HCT116 (cell line): ENCODE measurements around the gene PPP2R3C. TPM values are rescaled to one million over a fixed set of nuclear protein-coding genes. Genes with fewer than 3 reads are reported as not detected.
"Not testable (repeated sequence)": the region's sequence is repeated elsewhere in the genome, so short reads cannot be mapped to it uniquely, and the experiment has no call there.

Source experiments
- ATAC-seq: fragments of 200-7000 bp; cut with Tn5 transposase; 2 replicates; pipeline ENCODE4 v1.9.1; 2020; ENCODE audit warnings: mild to moderate bottlenecking, moderate library complexity
- BruUV-seq: library from RNA; stranded (reverse); fragments of 400-500 nt; replicated peaks from 2 replicates; lab custom pipeline; 2021; lab: Mats Ljungman, UMichigan
- CTCF ChIA-PET: fragments of 300-600 bp; sonication (Branson Sonifier 250); formaldehyde crosslinking; loops from one replicate; lab custom pipeline; 2021; ENCODE audit warnings: antibody characterized with exemption; lab: Charles Lee
- POLR2A ChIA-PET: fragments of 300-600, 350-600 bp; sonication (Branson Sonifier 250); formaldehyde crosslinking; loops from one replicate; lab custom pipeline; 2021; ENCODE audit warnings: antibody characterized with exemption; lab: Charles Lee
- RAD21 ChIA-PET, 2 experiments: fragments of 300-600 bp; sonication (Branson Sonifier 250); formaldehyde crosslinking; loops; one replicate each; lab custom pipeline; 2023; ENCODE audit warnings: low total read pairs in 2 of 2; ENCODE audit not compliant: uncharacterized antibody in 2 of 2, unreplicated experiment in 2 of 2, low non-redundant PET in 1 of 2; lab: Charles Lee
- DNase-seq: peaks from one replicate; pipeline ENCODE4 v3.0.0-alpha.2; 2010; ENCODE audit warnings: low read depth, low spot score
- H2AFZ ChIP-seq: fragments of 200-600 bp; shearing (Covaris generic), sonication (generic); 2 replicates; pipeline ENCODE4 v1.6.1; 2017; ENCODE audit warnings: low read depth, mixed run types, mixed read lengths, antibody characterized with exemption, low read length; ENCODE audit not compliant: poor library complexity, severe bottlenecking
- H3K27ac ChIP-seq: 2 replicates; pipeline ENCODE4 v1.5.1; 2012; ENCODE audit warnings: low read depth, low read length
- H3K27me3 ChIP-seq: fragments of 200-600 bp; sonication (generic); 2 replicates; pipeline ENCODE4 v1.6.1; 2016; ENCODE audit warnings: mixed run types, low read length, mixed read lengths; ENCODE audit not compliant: insufficient read depth
- H3K36me3 ChIP-seq, 2 experiments: fragments of 200-500 bp in 1 of 2; fragments of 200-600 bp in 1 of 2; sonication (Bioruptor generic) in 1 of 2; sonication (generic) in 1 of 2; 2 replicates each; pipeline versions ENCODE4 v1.5.1 to v1.6.1; 2014 to 2016; ENCODE audit warnings: low read length in 2 of 2, inconsistent platforms in 1 of 2, mixed read lengths in 1 of 2, mixed run types in 1 of 2; ENCODE audit not compliant: insufficient read depth in 2 of 2, control insufficient read depth in 1 of 2
- H3K4me1 ChIP-seq, 2 experiments: fragments of 200-600 bp in 1 of 2; sonication (generic) in 1 of 2; 2 replicates each; pipeline versions ENCODE4 v1.5.1 to v1.6.1; 2012 to 2017; ENCODE audit warnings: low read length in 2 of 2, inconsistent platforms in 1 of 2, mild to moderate bottlenecking in 1 of 2, mixed read lengths in 1 of 2, mixed run types in 1 of 2, moderate library complexity in 1 of 2; ENCODE audit not compliant: insufficient read depth in 2 of 2, control insufficient read depth in 1 of 2
- H3K4me2 ChIP-seq: fragments of 200-600 bp; sonication (generic); 2 replicates; pipeline ENCODE4 v1.6.1; 2017; ENCODE audit warnings: mixed run types, low read length, mixed read lengths
- H3K4me3 ChIP-seq, 2 experiments: fragments of 200-600 bp in 1 of 2; sonication (generic) in 1 of 2; replicated peaks in 1 of 2; 2 replicates each; pipeline ENCODE4 v1.5.1; 2011 to 2016; ENCODE audit warnings: low read length in 2 of 2, control low read depth in 1 of 2, low read depth in 1 of 2, mild to moderate bottlenecking in 1 of 2, mixed read lengths in 1 of 2, mixed run types in 1 of 2
- H3K79me2 ChIP-seq: fragments of 200-600 bp; sonication (generic); 2 replicates; pipeline ENCODE4 v1.6.1; 2017; ENCODE audit warnings: mild to moderate bottlenecking, mixed run types, low read length, moderate library complexity, mixed read lengths; ENCODE audit not compliant: insufficient read depth
- H3K9ac ChIP-seq: fragments of 200-600 bp; sonication (generic); 2 replicates; pipeline ENCODE4 v1.6.1; 2016; ENCODE audit warnings: low read length, mixed read lengths
- H3K9me2 ChIP-seq: fragments of 200-600 bp; sonication (generic), shearing (Covaris generic); 2 replicates; pipeline ENCODE4 v1.6.1; 2017; ENCODE audit warnings: mixed run types, mild to moderate bottlenecking, moderate library complexity; ENCODE audit not compliant: insufficient read depth
- H3K9me3 ChIP-seq, 2 experiments: fragments of 200-500 bp in 1 of 2; fragments of 200-600 bp in 1 of 2; sonication (Bioruptor generic) in 1 of 2; sonication (generic) in 1 of 2; 2 replicates each; pipeline ENCODE4 v1.6.1; 2014 to 2017; ENCODE audit warnings: low read length in 2 of 2, mixed read lengths in 2 of 2, inconsistent platforms in 1 of 2, low read depth in 1 of 2, mild to moderate bottlenecking in 1 of 2, mixed run types in 1 of 2, moderate library complexity in 1 of 2; ENCODE audit not compliant: control insufficient read depth in 1 of 2, insufficient read depth in 1 of 2
- H4K20me1 ChIP-seq: fragments of 200-600 bp; sonication (generic), shearing (Covaris generic); 2 replicates; pipeline ENCODE4 v1.6.1; 2017; ENCODE audit warnings: mixed run types, mild to moderate bottlenecking, moderate library complexity; ENCODE audit not compliant: insufficient read depth
- CTCF ChIP-seq, 3 experiments: fragments of 200-600 bp in 1 of 3; sonication (generic) in 1 of 3; IDR thresholded peaks in 2 of 3; conservative IDR thresholded peaks in 1 of 3; 2 replicates each; pipeline ENCODE4 v1.5.1; 2012 to 2017; ENCODE audit warnings: low read depth in 2 of 3, low read length in 2 of 3, antibody characterized with exemption in 1 of 3, borderline replicate concordance in 1 of 3, control low read depth in 1 of 3, mild to moderate bottlenecking in 1 of 3, mixed read lengths in 1 of 3, mixed run types in 1 of 3, moderate library complexity in 1 of 3; ENCODE audit not compliant: insufficient read depth in 1 of 3
- EZH2 ChIP-seq: fragments of 200-600 bp; sonication (generic); IDR thresholded peaks from 2 replicates; pipeline ENCODE4 v1.6.1; 2017; ENCODE audit warnings: antibody characterized with exemption, mixed run types
- SP1 ChIP-seq: IDR thresholded peaks from 2 replicates; pipeline ENCODE4 v1.6.1; 2012; ENCODE audit warnings: low read depth
- intact Hi-C: fragments of 100-400 bp; cut with micrococcal nuclease; formaldehyde crosslinking; loops from 2 replicates; pipeline ENCODE4 v1.10.0; 2022
- total RNA-seq: library from RNA; stranded (reverse); gene quantifications from one replicate; pipeline ENCODE4 v1.2.1, GENCODE V29; 2021; ENCODE audit not compliant: unreplicated experiment

PPP2R3C gene
- total RNA-seq, 1 experiment from 2014 or later = 14.1 TPM

- Histone ChIP-seq H3K9me3 (peaks cover 0 to 7% of the 10 kb centered on the region in 2 experiments; a peak in 1 of 4 replicates), H3K27ac (no peak overlapping the region), H3K4me2 (no peak overlapping the region), H3K79me2 (no peaks in the 10 kb centered on the region), H3K36me3 (peaks cover 2 to 17% of the 10 kb centered on the region in 2 experiments; a peak in 3 of 4 replicates), H2AFZ (no peak overlapping the region), H3K27me3 (no peaks in the 10 kb centered on the region), H4K20me1 (no peaks in the 10 kb centered on the region), H3K4me3 (no peak overlapping the region), H3K9me2 (no peaks in the 10 kb centered on the region), H3K4me1 (no peaks in the 10 kb centered on the region), H3K9ac (no peak overlapping the region)
- no TSS peak for BruUV-seq
- ChIA-PET RAD21 (no interaction called here), POLR2A (no interaction called here), CTCF (no interaction called here)
- TF ChIP-seq EZH2 = no peak
- no peak for TF ChIP-seq SP1
- TF ChIP-seq CTCF (IDR thresholded peaks at IDR 0.05 in 2 of 3, conservative IDR thresholded peaks at IDR 0.05 in 1 of 3; ENCODE audit: borderline replicate concordance in 1 of 3, insufficient read depth in 1 of 3, low read depth in 2 of 3, low read length in 2 of 3) = no peak
- ATAC-seq (no peak), DNase-seq (no peak)
- intact Hi-C loops = no loop called here
Observed at GRCh38 chr14:35107866-35108265, 13.9 kb downstream of the PPP2R3C start.

GRCh38 chr14:35094645-35095044, 27.1 kb downstream of the PPP2R3C start:
- H3K27me3 ChIP-seq, H3K4me1 ChIP-seq, H3K9me2 ChIP-seq, H4K20me1 ChIP-seq, H3K4me2 ChIP-seq, RAD21 ChIA-PET, POLR2A ChIA-PET, H3K4me3 ChIP-seq, intact Hi-C loops, ATAC-seq, H2AFZ ChIP-seq, BruUV-seq, H3K9me3 ChIP-seq, H3K36me3 ChIP-seq, DNase-seq, H3K79me2 ChIP-seq, CTCF ChIA-PET, H3K27ac ChIP-seq, H3K9ac ChIP-seq: not testable (repeated sequence)
